ENCODE results near the gene ZNF785. TPM values are rescaled to one million over a fixed set of nuclear protein-coding genes. Genes with fewer than 3 reads are reported as not detected.
"Not testable (repeated sequence)": the region's sequence is repeated elsewhere in the genome, so short reads cannot be mapped to it uniquely, and the experiment has no call there.

Gene ZNF785
- total RNA-seq, 1 donor from 2014 or later, result 16.2 TPM

GRCh38 chr16:30546115-30546514 is 39.4 kb downstream of the ZNF785 start:
- DNase-seq, result no peak
- peak in 1 of 2 donors; percentile 29 for ATAC-seq
- Histone ChIP-seq H3K27ac (no peak overlapping the region), H3K9me3 (no peaks in the 10 kb centered on the region), H3K36me3 (no peaks in the 10 kb centered on the region), H3K4me3 (no peak overlapping the region), H3K27me3 (ENCODE audit: low read depth) (no peaks in the 10 kb centered on the region), H3K4me1 (peaks cover 3% of the 10 kb centered on the region)
- TF ChIP-seq, protein P1, sequence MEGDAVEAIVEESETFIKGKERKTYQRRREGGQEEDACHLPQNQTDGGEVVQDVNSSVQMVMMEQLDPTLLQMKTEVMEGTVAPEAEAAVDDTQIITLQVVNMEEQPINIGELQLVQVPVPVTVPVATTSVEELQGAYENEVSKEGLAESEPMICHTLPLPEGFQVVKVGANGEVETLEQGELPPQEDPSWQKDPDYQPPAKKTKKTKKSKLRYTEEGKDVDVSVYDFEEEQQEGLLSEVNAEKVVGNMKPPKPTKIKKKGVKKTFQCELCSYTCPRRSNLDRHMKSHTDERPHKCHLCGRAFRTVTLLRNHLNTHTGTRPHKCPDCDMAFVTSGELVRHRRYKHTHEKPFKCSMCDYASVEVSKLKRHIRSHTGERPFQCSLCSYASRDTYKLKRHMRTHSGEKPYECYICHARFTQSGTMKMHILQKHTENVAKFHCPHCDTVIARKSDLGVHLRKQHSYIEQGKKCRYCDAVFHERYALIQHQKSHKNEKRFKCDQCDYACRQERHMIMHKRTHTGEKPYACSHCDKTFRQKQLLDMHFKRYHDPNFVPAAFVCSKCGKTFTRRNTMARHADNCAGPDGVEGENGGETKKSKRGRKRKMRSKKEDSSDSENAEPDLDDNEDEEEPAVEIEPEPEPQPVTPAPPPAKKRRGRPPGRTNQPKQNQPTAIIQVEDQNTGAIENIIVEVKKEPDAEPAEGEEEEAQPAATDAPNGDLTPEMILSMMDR (IDR thresholded peaks at IDR 0.05), result no peak
- intact Hi-C loops (cut with DNase I), result no loop called here

DNA sequence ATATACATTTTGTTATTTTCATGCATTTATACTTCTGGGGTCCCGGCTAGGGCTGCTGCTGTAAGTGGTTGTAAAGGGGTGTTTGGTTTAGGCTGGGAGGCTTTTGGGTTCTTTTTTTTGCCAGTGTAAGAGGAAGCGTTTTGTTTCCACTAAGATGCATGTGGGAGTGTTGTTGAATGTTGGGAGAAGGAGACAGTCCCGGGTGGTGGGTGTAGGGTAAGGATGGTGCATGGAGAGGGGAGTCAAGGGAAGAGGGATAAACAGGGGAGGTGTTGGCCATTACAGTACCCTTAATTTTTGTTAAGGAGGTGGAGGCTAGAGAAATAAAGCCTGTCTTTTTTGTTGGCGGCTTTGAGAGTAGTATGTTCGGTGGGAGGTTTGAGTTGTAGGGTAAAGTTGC is 42.4 kb downstream of the ZNF785 start:
- no peaks in the 10 kb centered on the region for H3K9me3 ChIP-seq
- intact Hi-C loops (cut with DNase I), result no loop called here
- no peaks in the 10 kb centered on the region for H3K36me3 ChIP-seq
- H3K4me3 ChIP-seq, result no peak overlapping the region
- DNase-seq, result no peak
- ATAC-seq, result no peak
- TF ChIP-seq, protein P1 (IDR thresholded peaks at IDR 0.05), result no peak
- no peaks in the 10 kb centered on the region for H3K27me3 ChIP-seq (ENCODE audit: low read depth)
- no peaks in the 10 kb centered on the region for H3K4me1 ChIP-seq
- no peak overlapping the region for H3K27ac ChIP-seq

DNA sequence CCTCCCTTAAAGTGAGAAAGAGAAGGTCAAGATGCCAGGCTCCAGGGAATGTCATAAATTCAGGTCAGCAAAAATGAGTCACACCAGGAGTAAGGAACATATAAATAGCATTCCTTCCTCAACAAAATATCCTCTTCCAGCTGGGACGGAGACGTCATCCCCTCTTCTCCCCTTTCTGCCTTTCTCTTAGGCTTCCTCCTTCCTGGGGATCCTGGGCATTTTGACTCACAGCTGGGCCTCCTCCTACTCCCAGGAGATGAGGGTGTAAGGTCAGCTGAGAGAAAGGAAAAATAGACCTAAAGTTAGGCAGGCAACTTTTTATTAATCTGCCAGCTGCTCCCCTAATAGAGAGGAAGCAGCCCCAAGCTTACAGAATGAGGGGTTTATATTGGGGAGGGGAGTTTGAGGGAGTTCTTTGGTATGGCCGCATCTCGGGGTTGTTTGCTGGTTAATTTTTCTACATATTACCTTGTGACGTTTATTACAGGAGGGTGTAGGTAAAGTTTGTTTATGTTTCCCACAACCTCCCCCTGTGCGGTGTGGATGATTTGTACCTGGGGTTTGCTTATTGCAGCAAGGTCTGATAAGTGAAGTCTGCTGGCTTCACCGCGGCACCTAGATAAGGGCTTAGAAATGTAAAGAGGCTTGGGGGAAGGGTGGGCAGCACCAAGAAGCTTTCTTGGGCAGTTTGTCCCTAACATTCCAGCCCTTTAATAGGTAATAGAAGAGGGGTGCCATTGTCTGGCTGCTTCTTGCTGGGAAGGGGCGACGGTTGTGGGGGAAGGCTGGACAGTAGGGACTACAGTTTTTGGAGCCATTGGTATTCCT is 43.8 kb downstream of the ZNF785 start:
- no peaks in the 10 kb centered on the region for H3K4me1 ChIP-seq
- no peaks in the 10 kb centered on the region for H3K36me3 ChIP-seq
- intact Hi-C loops (cut with DNase I), result no loop called here
- TF ChIP-seq, protein P1 (IDR thresholded peaks at IDR 0.05), result no peak
- no peak overlapping the region for H3K4me3 ChIP-seq
- no peaks in the 10 kb centered on the region for H3K27me3 ChIP-seq (ENCODE audit: low read depth)
- no peaks in the 10 kb centered on the region for H3K9me3 ChIP-seq
- ATAC-seq (no peak), DNase-seq (no peak)
- no peak overlapping the region for H3K27ac ChIP-seq

- ATAC-seq, result not testable (repeated sequence)
Observed at GRCh38 chr16:30540916-30541464, 44.5 kb downstream of the ZNF785 start.

DNA sequence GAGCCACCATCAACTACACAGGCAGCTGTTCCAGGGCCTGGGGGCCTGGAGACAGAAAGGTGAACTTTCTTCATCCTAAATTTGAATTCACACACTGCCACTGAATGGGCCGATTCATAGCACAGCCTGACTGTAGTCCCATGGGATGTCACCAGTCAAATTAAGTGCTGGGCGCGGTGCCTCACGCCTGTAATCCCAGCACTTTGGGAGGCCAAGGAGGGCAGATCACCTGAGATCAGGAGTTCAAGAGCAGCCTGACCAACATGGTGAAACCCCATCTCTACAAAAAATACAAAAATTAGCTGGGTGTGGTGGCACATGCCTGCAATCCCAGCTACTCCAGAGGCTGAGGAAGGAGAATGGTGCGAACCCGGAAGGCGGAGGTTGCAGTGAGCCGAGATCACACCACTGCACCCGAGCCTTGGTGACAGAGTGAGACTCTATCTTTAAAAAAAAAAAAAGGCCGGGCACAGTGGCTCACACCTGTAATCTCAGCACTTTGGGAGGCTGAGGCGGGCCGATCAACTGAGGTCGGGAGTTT is 45.4 kb downstream of the ZNF785 start:
- H3K27ac ChIP-seq; H3K36me3 ChIP-seq; ATAC-seq; intact Hi-C loops (cut with DNase I); H3K27me3 ChIP-seq (ENCODE audit: low read depth); H3K4me3 ChIP-seq; H3K9me3 ChIP-seq; DNase-seq: not testable (repeated sequence)
- H3K4me1 ChIP-seq, result peaks cover 13% of the 10 kb centered on the region

More at GRCh38 chr16:30540916-30541464, 44.5 kb downstream of the ZNF785 start:
- H3K36me3 ChIP-seq; H3K4me1 ChIP-seq; intact Hi-C loops (cut with DNase I); DNase-seq; H3K27ac ChIP-seq; H3K27me3 ChIP-seq (ENCODE audit: low read depth); H3K9me3 ChIP-seq; H3K4me3 ChIP-seq: not testable (repeated sequence)

GRCh38 chr16:30539000-30539964 is 46.2 kb downstream of the ZNF785 start:
- intact Hi-C loops (cut with DNase I), result no loop called here
- Histone ChIP-seq H3K27ac (no peak overlapping the region), H3K4me3 (no peak overlapping the region), H3K27me3 (ENCODE audit: low read depth) (no peaks in the 10 kb centered on the region), H3K9me3 (no peaks in the 10 kb centered on the region), H3K36me3 (no peaks in the 10 kb centered on the region), H3K4me1 (peaks cover 13% of the 10 kb centered on the region)
- ATAC-seq (no peak), DNase-seq (no peak)
- TF ChIP-seq, protein P1 (IDR thresholded peaks at IDR 0.05), result no peak

GRCh38 chr16:30536391-30537024 is 49.0 kb downstream of the ZNF785 start:
- H3K4me3 ChIP-seq; DNase-seq; ATAC-seq; H3K9me3 ChIP-seq; intact Hi-C loops (cut with DNase I); H3K27me3 ChIP-seq (ENCODE audit: low read depth): not testable (repeated sequence)
- Histone ChIP-seq H3K27ac (peak overlapping the region; percentile 95), H3K4me1 (peaks cover 27% of the 10 kb centered on the region), H3K36me3 (peaks cover 17% of the 10 kb centered on the region)
